ENCODE data around the gene LBX2.

The LBX2 gene

DNA sequence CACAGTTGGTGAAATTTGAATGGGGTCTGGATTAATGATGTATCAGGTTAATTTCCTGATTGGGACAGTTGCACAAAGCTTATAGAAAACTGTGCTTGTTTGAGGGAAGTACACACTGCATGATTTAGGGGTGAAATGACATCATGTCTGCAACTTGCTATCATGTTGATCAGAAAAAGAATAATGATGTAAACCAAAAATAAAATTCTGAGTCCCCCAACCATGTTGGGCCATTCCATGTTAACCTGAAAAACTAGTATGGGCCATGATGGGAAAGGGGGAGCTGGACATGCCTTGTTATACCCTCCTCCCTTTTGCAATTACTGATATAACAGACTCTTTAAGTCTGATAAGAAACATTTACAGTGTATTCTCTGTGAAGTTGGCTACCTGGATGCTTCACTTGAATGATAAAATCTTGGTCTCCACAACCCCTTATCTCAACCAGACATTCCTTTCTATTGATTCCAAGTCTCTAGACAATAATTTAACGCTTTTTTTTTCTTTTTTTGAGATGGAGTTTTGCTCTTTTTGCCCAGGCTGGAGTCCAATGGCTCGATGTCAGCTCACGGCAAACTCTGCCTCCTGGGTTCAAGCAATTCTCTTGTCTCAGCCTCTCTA lies 48.7 kb downstream of the LBX2 start:
- no peak for DNase-seq

DNA sequence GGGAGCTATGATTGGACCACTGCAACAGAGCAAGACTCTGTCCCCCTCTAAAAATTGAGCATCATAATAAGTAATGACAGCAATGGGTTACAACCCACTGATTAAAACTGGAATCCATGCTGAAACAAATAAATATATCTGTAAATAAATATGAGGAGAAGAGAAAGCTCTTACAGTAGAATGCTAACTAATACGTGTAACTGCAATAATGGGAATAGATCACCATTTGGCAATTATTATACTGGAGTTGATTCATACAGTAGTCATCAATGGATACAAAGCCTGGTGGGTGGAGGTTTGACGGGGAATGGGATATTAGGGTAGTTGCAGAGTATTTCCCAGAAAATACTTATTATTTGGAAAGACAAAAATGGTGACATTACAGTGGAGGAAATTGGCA lies 50.6 kb downstream of the LBX2 start:
- no peak for DNase-seq
